RCC 7860 (cell line): Measurements from ENCODE around the gene AP3B1.

ENCODE experiments used
- DNase-seq: peaks from one replicate; pipeline ENCODE4 v3.0.0-alpha.2; 2015; ENCODE audit warnings: low spot score
- FAIRE-seq: peaks from 2 replicates; lab custom pipeline; 2012; peaks lifted over from hg19 to GRCh38; lab: Jason Lieb, UNC

The AP3B1 gene

DNA sequence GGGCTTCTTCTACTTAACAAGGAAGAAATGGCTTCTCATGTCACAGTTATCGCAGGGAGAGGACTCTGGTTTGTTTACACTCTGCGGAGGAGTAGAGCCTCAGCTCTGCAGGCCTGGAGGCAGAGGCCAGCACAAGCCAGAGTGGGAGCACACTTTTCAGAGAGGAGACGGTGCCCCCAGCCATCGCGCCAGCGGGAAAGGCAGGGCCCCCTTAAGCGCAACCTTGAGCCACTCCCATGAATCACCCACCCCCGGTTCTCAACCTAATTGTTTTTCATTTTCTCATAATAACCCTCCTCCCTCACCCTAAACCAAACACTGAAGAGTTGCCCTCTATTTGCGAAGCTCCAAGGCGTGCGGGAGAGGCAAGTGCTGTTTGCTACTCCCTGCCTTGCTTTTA lies 309.9 kb downstream of the AP3B1 start:
- FAIRE-seq (no peak), DNase-seq (no peak)

DNA sequence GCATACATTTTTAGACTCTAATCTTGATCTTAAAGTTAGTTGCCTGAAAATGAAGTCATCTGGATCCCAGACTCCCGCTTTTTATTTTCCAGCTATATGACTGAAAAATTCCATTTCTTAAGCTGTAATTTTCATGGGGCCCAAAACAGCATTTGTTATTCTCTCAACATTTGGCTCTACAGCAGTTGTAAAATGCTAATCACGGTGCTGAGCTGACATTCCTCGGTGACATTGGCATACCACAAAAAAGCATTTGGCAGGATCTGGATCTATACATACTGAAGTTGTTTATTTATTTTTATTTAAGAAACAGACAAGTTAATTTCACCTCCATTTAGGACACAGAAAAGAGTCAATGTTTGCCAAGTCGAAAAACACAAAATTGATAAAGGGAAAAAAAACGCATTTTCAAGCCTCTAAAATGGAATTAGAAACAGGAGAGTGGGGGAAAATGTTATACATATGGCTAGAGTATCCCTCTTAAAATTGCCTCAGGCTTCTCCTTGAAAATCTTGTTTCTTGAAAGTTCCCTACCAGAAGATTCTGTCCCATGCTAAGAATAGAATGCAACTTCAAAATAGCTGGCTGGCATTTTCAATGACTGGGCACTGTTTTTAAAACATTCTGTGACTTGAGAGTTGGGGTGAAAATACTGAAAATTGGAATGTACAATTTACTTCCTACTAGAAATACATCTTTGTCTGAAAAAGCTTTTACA lies 310.9 kb downstream of the AP3B1 start:
- no peak for FAIRE-seq
- no peak for DNase-seq

DNA sequence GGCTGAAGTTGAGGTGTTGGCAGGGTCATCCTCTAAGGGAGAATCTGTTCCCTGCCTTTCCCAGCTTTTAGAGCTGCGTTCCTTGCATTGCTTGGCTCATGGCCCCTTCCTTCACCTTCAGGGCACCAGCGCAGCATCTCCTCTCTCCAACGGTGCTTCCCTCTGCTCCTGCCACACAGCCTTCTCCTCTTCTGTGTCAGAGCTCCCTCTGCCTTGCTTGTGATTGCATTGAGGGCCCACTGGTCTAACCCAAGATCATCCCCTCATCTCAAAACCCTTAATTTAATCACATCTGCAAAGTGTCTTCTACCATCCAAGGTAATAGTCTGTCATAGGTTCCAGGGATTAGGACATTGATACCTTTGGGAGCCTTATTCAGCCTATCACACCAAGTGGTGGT lies 312.7 kb downstream of the AP3B1 start:
- FAIRE-seq (no peak), DNase-seq (no peak)

DNA sequence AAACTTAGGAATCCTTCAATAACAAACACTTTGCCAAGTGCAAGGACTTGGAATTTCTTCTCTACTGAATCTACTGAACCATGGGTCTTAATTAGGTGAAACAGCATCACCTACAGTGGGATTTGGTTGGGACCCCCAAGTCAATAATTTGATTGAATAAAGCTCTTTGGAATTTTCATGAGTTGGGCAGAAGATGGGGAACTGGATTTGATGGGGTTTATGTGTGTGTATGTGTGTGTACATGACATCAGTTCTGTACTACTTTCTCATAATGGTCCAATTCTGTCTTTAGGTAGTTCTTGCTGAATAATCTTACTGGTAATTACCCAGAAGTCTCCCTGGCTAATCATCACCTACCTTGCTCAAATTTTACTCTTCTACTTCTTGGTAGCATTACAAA lies 319.9 kb downstream of the AP3B1 start:
- no peak for FAIRE-seq

DNA sequence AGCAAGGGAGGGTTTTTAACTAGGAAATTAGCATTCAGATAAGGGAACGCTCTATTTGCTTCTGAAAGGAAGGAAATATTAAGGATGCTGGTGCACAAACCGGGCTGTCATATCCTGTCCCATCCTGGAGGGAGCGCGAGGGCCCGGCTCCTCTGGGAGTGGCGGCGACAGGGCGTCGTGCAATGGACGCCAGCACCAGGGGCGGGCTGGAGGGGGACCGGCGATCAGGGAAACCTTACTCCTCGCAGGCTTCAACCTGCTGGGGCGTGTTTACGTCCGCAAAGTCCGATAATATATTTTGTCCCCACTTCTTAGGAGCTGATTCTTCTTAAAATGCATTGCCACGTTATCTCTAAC lies 321.3 kb downstream of the AP3B1 start:
- DNase-seq (no peak), FAIRE-seq (no peak)

More for the DNA sequence above, 319.9 kb downstream of the AP3B1 start:
- no peak for DNase-seq

DNA sequence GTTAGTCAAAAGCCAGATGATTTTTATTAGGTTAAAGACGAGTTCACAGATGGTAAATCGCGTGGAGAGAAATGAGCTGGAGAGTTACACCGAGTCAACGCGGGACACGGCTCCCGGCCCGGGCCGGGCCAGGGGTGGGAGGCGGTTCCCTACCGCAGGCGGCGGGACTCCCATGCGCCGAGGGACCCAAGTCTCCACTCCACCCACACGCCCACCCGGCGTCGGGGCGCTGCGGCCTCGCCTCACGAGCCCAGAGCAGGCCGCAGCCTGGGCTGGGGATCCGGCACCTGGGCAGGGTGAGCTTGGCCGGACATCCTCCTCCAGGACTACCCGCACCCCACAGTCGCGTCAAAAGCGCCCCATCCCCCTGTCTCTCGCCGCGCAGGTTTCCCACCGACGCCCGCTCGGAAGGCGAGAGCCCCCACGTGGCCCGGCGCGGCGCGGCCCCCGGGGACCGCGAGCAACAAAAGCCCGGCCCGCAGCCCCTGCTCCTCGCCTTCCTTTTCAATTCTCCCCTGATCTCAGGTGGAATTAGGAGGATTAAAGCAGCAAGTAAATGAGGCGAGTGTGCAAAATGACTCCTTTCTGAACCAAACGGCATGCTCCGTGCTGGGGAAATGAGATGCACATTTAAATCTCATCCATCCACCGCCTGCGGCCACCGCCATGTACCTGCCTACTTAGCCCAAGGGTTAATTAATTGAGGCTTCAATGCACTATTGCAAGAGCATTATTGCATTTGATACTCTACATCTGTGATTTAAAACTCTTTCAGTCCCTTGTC lies 321.8 kb downstream of the AP3B1 start:
- DNase-seq (no peak), FAIRE-seq (no peak)

DNA sequence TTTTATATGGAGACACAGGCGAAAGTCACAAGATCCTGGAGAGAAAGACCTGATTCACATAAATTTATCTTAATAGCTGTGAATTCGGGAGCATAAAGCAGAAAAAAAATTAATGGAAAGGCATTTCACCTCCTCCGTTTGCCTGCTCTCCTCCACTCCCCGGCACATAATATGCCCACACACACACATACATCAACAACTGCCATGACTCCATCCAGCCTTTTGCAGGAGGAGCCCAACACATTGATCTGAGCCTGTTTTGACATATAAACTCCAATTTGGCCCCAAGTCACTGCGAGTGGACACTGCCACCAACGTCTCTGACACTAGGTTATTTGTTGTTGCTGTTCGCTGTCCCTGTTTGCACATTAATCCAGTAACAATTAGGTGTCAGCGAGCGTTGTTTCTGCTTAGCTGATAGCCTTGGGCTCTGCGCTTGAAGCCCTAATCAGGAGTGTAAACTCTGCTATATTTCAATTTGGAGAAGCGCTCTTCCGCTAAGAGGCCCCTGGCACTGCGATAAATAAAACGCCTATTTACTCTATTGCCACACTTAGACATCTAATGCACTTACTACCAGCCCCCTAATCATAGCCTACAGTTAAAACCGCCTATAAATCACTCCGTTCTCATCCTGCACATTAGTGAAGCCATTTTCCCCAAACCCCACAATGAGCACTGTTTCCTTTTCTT lies 322.6 kb downstream of the AP3B1 start:
- DNase-seq (no peak), FAIRE-seq (no peak)

DNA sequence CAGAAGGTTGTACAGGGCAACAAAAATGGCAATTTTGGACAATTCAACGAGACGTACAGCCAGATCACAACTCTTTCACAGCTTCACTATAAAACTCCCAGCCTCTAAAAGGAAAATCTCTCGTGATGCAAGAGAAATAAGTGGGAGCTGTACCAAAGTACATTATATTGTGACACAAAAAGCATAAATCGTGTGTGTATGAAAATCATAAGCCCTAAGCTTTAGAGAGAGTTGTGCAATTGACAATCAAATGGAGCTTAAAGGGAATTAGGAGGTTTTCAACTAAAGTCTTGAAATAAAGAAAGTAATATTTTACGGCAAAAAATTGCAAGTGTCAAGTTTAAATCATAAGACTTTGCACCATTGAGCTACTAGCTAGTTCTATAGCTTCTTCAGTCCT lies 323.6 kb downstream of the AP3B1 start:
- FAIRE-seq, result no peak
- no peak for DNase-seq

DNA sequence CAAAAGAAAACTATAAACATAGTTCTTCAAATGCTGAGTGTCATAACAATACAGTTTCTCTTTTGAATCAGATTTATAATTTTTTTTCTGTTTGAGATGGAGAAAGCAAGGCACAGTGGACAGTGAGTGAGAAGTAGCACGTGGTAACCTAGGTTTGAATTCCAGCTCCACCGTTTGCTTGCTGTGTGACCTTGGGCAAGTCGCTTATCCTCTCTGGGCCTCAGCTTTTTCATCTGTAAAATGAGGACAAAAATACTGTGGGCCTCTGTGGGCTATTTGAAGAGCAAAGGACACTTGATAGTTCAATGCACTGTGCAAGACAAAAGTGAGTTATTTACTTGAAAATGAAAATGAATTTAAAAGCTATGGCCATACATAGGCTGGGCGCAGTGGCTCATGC lies 330.7 kb downstream of the AP3B1 start:
- FAIRE-seq (no peak), DNase-seq (no peak)

DNA sequence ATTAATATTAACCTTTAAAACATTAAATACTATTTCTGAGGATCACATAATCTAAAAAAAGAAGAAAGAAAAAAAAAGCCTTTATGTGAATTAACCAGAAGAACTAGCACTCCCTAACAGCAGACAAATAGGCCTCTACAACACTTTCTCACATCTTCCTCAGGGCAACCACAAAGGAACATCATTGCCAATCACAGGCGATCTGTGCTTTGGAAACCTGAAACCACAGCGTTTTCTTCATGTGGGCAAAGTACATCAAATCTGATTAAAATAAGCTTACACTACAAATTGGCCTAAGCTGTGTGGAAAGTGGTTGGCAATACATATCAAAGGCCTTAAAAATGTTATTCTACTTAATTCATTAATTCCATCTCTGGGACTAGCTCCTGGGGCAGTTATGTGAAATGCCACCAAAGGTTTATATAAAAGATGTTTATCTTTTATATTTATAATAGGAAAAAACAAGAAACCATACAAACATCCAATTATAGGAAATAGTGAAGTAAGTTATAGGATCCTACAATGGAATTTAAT lies 333.6 kb downstream of the AP3B1 start:
- DNase-seq, result no peak
- no peak for FAIRE-seq

DNA sequence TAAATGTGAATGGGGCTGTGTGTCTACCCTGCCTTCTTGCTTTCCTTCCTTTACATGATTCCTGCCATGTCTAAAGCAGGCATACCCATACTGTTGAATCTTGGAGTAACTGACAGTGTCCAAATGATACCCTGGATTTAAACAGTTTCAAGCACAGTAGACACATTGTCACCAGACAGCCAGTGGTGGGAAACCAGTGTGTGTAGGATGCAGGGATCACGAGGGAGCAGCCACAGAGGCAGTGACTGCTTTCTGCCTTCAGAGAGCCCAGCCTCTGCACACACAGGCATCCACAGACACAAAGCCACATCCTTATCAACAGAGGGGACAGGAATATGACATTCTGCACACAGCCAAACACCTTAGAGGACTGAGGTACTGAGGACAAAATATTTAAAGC lies 334.2 kb downstream of the AP3B1 start:
- no peak for FAIRE-seq
- no peak for DNase-seq

DNA sequence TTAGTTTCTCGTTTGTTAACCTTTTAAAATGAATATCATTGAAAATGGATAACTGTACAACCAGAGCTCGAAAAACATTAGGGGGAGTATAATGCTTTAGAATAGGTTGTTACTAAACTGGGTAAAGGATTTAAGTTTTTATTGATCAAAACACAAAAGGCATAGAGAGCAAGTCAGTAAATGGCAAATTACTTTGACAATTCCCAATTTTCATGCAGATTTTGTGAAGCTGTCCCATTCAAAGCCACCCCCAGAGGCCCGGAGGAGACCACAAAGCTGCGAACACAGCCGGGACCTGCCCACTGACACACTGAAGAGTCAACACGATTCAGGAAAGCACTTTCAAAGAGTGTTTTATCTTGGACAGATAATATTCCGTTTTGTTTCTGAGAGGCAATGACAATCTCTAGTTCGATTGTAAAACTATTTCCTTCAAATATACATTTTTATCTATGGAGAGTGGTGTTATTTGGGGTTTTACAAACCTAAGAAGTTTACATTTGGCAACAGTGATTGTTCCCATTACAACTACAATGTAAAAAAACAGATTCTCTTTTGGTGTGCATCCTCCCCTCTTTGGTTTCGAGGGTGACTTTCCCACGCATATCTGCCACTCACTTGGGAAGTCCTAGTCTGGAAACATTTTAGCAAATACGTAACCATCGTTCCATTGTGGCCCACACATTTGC lies 335.7 kb downstream of the AP3B1 start:
- DNase-seq (no peak), FAIRE-seq (no peak)

DNA sequence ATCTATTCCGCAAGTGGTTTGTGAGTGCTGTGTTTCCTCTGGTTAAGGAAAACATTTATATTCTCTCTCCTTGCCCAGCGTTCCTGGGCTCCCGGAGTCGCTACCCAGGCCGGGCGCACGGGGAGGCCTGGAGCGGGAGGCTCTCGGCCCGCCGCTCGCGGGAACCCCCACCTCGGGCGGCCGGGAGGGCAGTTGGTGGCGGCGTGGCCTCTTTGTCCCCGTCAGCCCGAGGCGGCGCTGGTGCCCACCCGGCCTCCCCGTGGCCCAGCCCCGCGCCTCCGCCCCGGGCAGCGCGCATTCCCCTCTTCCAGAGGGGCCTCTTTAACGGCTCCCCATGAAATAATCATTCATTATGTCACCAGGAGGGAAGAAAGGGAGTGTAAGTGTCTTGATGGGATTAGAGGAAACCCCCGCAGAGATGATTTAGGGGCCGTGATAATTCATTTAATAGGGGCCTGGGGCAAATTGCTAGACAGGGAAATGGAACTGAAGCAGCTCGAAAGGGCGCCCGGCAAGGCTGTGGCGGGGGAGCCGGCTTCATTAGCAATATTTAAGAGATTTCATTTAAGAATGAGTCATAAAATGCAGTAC lies 336.5 kb downstream of the AP3B1 start:
- no peak for FAIRE-seq

DNA sequence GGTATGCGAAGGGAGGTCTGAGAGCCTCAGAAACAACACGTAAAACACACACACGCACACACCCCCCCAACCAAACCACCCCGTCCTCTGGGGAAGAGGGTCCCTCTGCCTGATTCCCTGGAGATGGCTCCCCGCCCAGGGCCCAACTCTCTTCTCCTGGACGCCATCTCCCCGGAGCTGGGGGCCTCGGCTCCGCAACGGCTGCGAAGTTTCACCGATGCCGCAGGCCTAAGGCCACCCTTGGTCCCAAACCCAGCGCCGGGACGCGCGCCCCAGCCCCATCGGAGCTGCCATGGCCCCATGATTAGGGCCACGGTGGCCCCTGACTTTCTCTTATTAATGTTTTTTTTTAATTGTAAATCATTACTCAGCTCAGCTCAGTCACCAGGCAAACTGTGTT lies 337.0 kb downstream of the AP3B1 start:
- FAIRE-seq (no peak), DNase-seq (no peak)

More for the DNA sequence above, 336.5 kb downstream of the AP3B1 start:
- no peak for DNase-seq

DNA sequence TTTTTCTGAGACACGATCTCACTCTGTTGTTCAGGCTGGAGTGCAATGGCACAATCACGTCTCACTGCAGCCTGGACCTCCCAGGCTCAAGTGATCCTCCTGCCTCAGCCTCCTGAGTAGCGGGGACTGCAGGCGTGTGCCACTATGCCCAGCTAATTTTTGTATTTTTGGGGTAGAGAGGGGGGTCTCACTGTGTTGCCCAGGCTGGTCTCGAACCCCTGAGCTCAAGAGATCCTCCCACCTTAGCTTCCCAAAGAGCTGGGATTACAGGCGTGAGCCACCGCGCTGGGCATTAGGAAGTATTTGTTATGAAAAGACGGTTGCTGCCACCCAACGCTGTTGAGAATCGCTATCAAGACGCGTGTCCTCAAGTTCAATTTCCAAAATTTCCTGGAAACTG lies 337.4 kb downstream of the AP3B1 start:
- no peak for FAIRE-seq
- DNase-seq, result no peak

DNA sequence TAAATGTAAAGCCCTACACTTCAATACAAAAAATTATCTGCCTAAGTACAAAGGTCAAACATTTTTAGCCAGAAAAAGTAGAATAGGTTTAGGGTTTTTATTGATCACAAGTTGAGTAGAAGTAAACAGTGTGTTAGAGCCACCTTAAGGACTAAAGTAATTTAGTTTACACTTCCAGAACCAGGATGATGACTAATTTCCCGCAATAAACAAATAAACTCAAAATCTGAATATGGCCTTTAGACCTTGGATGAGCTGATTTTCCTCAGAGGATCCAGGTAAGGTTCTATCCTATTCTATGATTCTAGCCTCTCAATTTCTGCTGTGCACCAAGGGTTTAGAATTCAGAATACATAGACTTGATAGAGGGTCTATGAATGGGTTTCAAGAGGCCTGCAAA lies 338.9 kb downstream of the AP3B1 start:
- DNase-seq, result no peak

DNA sequence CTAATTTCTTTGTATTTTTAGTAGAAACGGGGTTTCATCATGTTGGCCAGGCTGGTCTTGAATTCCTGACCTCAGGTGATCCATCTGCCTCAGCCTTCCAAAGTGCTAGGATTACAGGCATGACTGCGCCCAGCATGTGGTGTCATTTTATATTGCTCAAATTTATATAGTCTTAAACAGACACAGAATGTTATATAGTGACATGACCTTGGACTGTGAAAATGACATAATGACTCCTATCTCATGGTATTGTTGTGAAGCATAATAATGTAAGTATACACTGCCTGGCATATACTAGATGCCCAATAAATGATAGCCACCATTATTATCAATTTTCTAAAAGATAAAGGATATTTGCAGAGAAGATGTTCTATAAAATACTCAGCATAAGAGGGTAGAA lies 341.1 kb downstream of the AP3B1 start:
- DNase-seq, result no peak
- no peak for FAIRE-seq

More for the DNA sequence above, 338.9 kb downstream of the AP3B1 start:
- FAIRE-seq, result no peak

DNA sequence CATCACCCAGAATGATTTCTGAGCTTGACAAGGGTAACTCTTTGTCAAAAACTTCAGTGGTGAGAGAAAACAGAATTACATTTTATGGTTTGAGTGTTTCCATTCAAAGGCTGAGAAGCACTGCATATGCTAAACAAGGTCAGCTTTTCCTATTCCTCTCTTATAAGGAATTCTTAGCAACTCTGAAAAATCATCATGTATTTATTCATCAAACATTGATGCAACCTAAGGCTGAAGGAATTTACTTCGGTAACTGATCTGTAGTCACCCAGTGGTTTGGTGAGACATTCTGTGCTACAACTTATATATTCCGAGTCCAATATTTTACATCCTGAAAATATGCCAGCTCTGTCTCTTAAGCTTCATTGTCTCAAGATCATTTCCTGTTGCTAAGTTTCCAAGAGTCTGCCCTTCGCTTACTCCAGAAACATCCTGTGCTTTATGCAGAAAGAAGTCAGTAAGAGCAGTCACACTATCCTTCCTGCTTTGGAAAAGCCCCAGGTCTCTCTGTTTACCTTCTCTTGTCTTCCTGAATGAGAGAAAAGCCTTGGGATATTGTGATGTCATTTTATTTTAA lies 341.8 kb downstream of the AP3B1 start:
- DNase-seq (no peak), FAIRE-seq (no peak)
